Raji (cell line): Measurements from ENCODE around the gene AMPD3.

Experiments
- POLR2A ChIP-seq: IDR thresholded peaks from 2 replicates; pipeline ENCODE4 v1.6.1; 2011; ENCODE audit warnings: low read depth, low read length, control low read depth; ENCODE audit not compliant: insufficient read depth

AMPD3 gene

GRCh38 chr11:10522921-10523320 is 67.9 kb downstream of the AMPD3 start:
- TF ChIP-seq POLR2A = no peak

GRCh38 chr11:10524471-10524870 is 69.4 kb downstream of the AMPD3 start:
- TF ChIP-seq POLR2A = no peak

- TF ChIP-seq POLR2A = no peak
Observed at GRCh38 chr11:10526974-10527918, 72.2 kb downstream of the AMPD3 start.

GRCh38 chr11:10528121-10528520 is 73.1 kb downstream of the AMPD3 start:
- TF ChIP-seq POLR2A = no peak

GRCh38 chr11:10529279-10529678 is 74.2 kb downstream of the AMPD3 start:
- no peak for TF ChIP-seq POLR2A

- TF ChIP-seq POLR2A = no peak
Observed at GRCh38 chr11:10532526-10532925, 77.5 kb downstream of the AMPD3 start.

- no peak for TF ChIP-seq POLR2A
Observed at GRCh38 chr11:10533323-10533722, 78.3 kb downstream of the AMPD3 start.

- no peak for TF ChIP-seq POLR2A
Observed at GRCh38 chr11:10534316-10534715, 79.3 kb downstream of the AMPD3 start.

- TF ChIP-seq POLR2A = no peak
Observed at GRCh38 chr11:10537600-10537999, 82.5 kb downstream of the AMPD3 start.

GRCh38 chr11:10538924-10539323 is 83.9 kb downstream of the AMPD3 start:
- no peak for TF ChIP-seq POLR2A

GRCh38 chr11:10539339-10539738 is 84.3 kb downstream of the AMPD3 start:
- no peak for TF ChIP-seq POLR2A

GRCh38 chr11:10540546-10540914 is 85.5 kb downstream of the AMPD3 start:
- TF ChIP-seq POLR2A = no peak

- peak; percentile 96 for TF ChIP-seq POLR2A
Observed at GRCh38 chr11:10540915-10541560, 86.0 kb downstream of the AMPD3 start, which contains the start of gene RNF141. Gene RNF141 (minus strand): TSS chr11:10541187. CDS start chr11:10534158, 7,029 bp downstream.

- no peak for TF ChIP-seq POLR2A
Observed at GRCh38 chr11:10541561-10541930, 86.5 kb downstream of the AMPD3 start.

GRCh38 chr11:10542776-10543175 is 87.7 kb downstream of the AMPD3 start:
- TF ChIP-seq POLR2A = no peak

GRCh38 chr11:10543782-10544181 is 88.7 kb downstream of the AMPD3 start:
- TF ChIP-seq POLR2A = no peak
